Transverse colon (tissue), 4 donors: ENCODE data around the gene ZNF618. TPM values are rescaled to one million over a fixed set of nuclear protein-coding genes. Genes with fewer than 3 reads are reported as not detected.

Experiments used
- DNase-seq: peaks from one replicate; pipeline ENCODE4 v3.0.0-alpha.2; 2019
- H3K27ac ChIP-seq, 4 donors: fragments of 200-600 bp; sonication (generic); 2 replicates each; pipeline ENCODE4 v1.5.1; 2016 to 2018; ENCODE audit warnings: inconsistent platforms in 4 of 4
- H3K27me3 ChIP-seq: fragments of 200-600 bp; sonication (generic); 2 replicates; pipeline ENCODE4 v1.5.1; 2017; ENCODE audit warnings: inconsistent platforms
- H3K36me3 ChIP-seq, 4 donors: fragments of 200-600 bp; sonication (generic); 2 replicates each; pipeline ENCODE4 v1.5.1; 2017 to 2019; ENCODE audit warnings: inconsistent platforms in 4 of 4
- H3K4me1 ChIP-seq, 4 donors: fragments of 200-600 bp; sonication (generic); 2 replicates each; pipeline ENCODE4 v1.5.1; 2017 to 2020; ENCODE audit warnings: inconsistent platforms in 4 of 4
- H3K4me3 ChIP-seq, 4 donors: fragments of 200-600 bp; sonication (generic); 1 replicate in 1 of 4; 2 replicates in 3 of 4; pipeline versions ENCODE4 v1.5.1 to v1.6.1; 2017 to 2019; ENCODE audit warnings: inconsistent platforms in 4 of 4
- H3K9me3 ChIP-seq, 2 donors: fragments of 200-600 bp; sonication (generic); 2 replicates each; pipeline ENCODE4 v1.5.1; 2017 to 2019; ENCODE audit warnings: inconsistent platforms in 2 of 2
- EP300 ChIP-seq: sonication (generic); formaldehyde crosslinking; IDR thresholded peaks from one replicate; pipeline ENCODE4 v1.6.1; 2017; ENCODE audit warnings: antibody characterized with exemption, low read depth
- POLR2A ChIP-seq: fragments of 450-650 bp; IDR thresholded peaks from one replicate; pipeline ENCODE4 v1.6.1; 2016; ENCODE audit warnings: antibody characterized with exemption, mild to moderate bottlenecking, moderate library complexity
- POLR2AphosphoS5 ChIP-seq, 3 donors: sonication (generic); formaldehyde crosslinking; IDR thresholded peaks; one replicate each; pipeline ENCODE4 v1.6.1; 2016; ENCODE audit warnings: antibody characterized with exemption in 3 of 3
- WGBS, 2 donors: methylation state at CpG; one replicate each; pipeline ENCODE4 v1.1.5; 2018; ENCODE audit warnings: low coverage in 1 of 2; 5-methylcytosine and 5-hydroxymethylcytosine counted together
- in situ Hi-C, 4 donors: fragments of 200-750 bp; cut with MboI; loops; one replicate each; pipeline versions ENCODE4 v1.15.0 to v1.15.1; 2017; ENCODE audit warnings: low sequenced_read_pairs in 3 of 4, low pct_ligation_motif_present in 1 of 4, low pct_unique_long_range_greater_than_20kb in 1 of 4
- intact Hi-C: fragments of 100-400 bp; cut with DNase I; formaldehyde crosslinking; loops from one replicate; pipeline ENCODE4 v1.15.1; 2023; ENCODE audit warnings: low total_unique reads
- total RNA-seq, 4 donors: library from RNA; depleted of rRNA; stranded (reverse); fragments of >200 nt; gene quantifications; one replicate each; pipeline ENCODE4 v1.1.0, GENCODE V29; 2016
- TF ChIP-seq, protein P1 (sequence below), 5 experiments: fragments of 200-600 bp in 3 of 5; fragments of 450-650 bp in 2 of 5; sonication (generic) in 3 of 5; IDR thresholded peaks; 1 replicate in 2 of 5; 2 replicates in 3 of 5; pipeline ENCODE4 v1.5.1; 2016 to 2017; ENCODE audit warnings: antibody characterized with exemption in 5 of 5, inconsistent platforms in 3 of 5, mild to moderate bottlenecking in 2 of 5, moderate library complexity in 1 of 5

ZNF618 gene
- total RNA-seq, 4 donors from 2014 or later = 2.2 to 8.6 (median 4.0) TPM

DNA sequence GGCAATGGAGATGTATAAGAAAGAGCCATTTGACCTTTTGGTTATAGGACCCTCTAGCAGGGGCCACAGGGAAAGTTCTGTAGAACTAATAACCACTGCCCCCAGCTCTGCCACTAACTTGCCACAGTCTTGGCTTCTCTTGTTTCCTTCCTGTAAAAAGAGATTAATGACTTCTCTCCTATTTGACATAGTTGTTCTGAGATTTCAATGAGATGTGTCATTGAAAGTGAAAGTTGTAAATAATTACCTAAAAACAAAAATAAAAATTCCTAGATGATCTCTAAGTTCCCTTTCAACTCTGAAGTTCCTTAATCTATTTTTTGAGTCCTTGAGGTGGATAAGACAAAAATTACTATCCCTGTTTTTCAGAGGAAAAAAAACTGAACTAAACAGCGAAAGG lies 224.4 kb downstream of the ZNF618 start:
- no peaks in the 10 kb centered on the region for H3K36me3 ChIP-seq
- in situ Hi-C loops = loop anchor here in 1 of 4 donors (10.0 kb wide), 1 partner anchor 184 kb away; no protein-coding TSS in a partner anchor
- no peak overlapping the region for H3K4me3 ChIP-seq
- H3K9me3 ChIP-seq = peaks cover 0 to 4% of the 10 kb centered on the region in 2 donors
- intact Hi-C loops = no loop called here
- TF ChIP-seq, protein P1, sequence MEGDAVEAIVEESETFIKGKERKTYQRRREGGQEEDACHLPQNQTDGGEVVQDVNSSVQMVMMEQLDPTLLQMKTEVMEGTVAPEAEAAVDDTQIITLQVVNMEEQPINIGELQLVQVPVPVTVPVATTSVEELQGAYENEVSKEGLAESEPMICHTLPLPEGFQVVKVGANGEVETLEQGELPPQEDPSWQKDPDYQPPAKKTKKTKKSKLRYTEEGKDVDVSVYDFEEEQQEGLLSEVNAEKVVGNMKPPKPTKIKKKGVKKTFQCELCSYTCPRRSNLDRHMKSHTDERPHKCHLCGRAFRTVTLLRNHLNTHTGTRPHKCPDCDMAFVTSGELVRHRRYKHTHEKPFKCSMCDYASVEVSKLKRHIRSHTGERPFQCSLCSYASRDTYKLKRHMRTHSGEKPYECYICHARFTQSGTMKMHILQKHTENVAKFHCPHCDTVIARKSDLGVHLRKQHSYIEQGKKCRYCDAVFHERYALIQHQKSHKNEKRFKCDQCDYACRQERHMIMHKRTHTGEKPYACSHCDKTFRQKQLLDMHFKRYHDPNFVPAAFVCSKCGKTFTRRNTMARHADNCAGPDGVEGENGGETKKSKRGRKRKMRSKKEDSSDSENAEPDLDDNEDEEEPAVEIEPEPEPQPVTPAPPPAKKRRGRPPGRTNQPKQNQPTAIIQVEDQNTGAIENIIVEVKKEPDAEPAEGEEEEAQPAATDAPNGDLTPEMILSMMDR (IDR thresholded peaks at IDR 0.05) = no peak
- TF ChIP-seq POLR2A (no peak), POLR2AphosphoS5 (IDR thresholded peaks at IDR 0.05) (no peak), EP300 (no peak)
- H3K27ac ChIP-seq = no peak overlapping the region
- H3K4me1 ChIP-seq = peaks cover 5 to 22% (median 20%) of the 10 kb centered on the region in 4 donors
- no peak for DNase-seq
- peaks cover 24% of the 10 kb centered on the region for H3K27me3 ChIP-seq
- 60 to 93% methylated on average over 1 of the region's 1 CpG for WGBS, 2 donors

DNA sequence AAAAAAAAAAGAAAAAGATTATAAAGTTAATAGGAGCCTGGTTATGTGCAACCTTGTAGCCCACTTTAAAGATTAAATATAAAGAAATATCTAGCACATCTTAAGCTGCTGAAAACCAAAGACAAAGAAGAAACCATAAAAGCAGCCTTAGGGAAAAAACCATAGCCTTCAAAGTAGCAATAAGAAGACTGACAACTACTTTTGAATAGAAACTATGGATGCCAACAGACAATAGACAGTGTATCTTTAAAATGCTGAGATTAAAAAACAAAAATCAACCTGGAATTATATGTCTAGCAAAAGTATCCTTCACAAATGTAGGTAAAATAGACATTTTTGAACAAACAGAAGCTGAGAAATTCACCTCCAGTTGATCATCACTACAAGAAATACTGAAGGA lies 226.4 kb downstream of the ZNF618 start:
- H3K4me1 ChIP-seq = peaks cover 5 to 21% (median 16%) of the 10 kb centered on the region in 4 donors
- peaks cover 21% of the 10 kb centered on the region for H3K27me3 ChIP-seq
- H3K27ac ChIP-seq = no peak overlapping the region
- intact Hi-C loops = no loop called here
- H3K9me3 ChIP-seq = peaks cover 0 to 4% of the 10 kb centered on the region in 2 donors
- in situ Hi-C loops = loop anchor here in 1 of 4 donors (10.0 kb wide), 1 partner anchor 182 kb away; no protein-coding TSS in a partner anchor
- TF ChIP-seq EP300 (no peak), POLR2A (no peak), POLR2AphosphoS5 (IDR thresholded peaks at IDR 0.05) (no peak)
- TF ChIP-seq, protein P1 (IDR thresholded peaks at IDR 0.05) = no peak
- H3K36me3 ChIP-seq = no peaks in the 10 kb centered on the region
- H3K4me3 ChIP-seq = no peak overlapping the region
- DNase-seq = no peak

DNA sequence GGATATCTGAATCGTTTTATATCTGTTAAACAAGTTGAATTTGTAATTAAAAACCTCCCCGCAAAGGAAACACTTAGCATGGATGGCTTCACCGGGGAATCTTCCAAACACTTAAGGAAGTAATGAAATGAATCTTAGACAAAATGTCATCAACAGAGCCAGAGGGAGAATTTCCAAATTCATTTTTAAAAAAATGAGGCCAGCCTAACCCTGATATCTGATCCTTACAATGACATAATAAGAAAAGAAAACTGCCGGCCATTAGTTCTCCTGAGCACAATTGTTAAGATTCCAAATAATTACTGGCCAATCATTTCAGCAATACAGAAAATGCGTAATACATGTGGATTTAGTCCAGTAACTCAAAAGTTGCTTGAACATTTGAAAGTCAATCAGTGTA lies 229.1 kb downstream of the ZNF618 start:
- TF ChIP-seq, protein P1 (IDR thresholded peaks at IDR 0.05) = no peak
- TF ChIP-seq POLR2AphosphoS5 (IDR thresholded peaks at IDR 0.05) (no peak), EP300 (no peak), POLR2A (no peak)
- WGBS, 2 donors = 70 to 72% methylated on average over 5 of the region's 5 CpGs
- H3K4me1 ChIP-seq = peaks cover 0 to 5% (median 0%) of the 10 kb centered on the region in 4 donors
- no peak for DNase-seq
- intact Hi-C loops = loop anchor here (5.0 kb wide), 1 partner anchor 162 kb away; no protein-coding TSS in a partner anchor
- H3K27me3 ChIP-seq = peaks cover 6% of the 10 kb centered on the region
- in situ Hi-C loops = loop anchor here in 1 of 4 donors (10.0 kb wide), 1 partner anchor 180 kb away; no protein-coding TSS in a partner anchor
- peaks cover 0 to 4% of the 10 kb centered on the region in 2 donors for H3K9me3 ChIP-seq
- H3K36me3 ChIP-seq = no peaks in the 10 kb centered on the region
- H3K4me3 ChIP-seq = no peak overlapping the region
- H3K27ac ChIP-seq = no peak overlapping the region

Other genes with a start within 250 kb of the ZNF618 start
- under 1 TPM in 1 of 4 donors, not detected in 3; 0.96 TPM for gene AMBP, start 202.0 kb downstream of the ZNF618 start, total RNA-seq
- 10 to 100 TPM; 10.6 to 37.2 (median 20.0) TPM for gene KIF12, start 223.0 kb downstream of the ZNF618 start, total RNA-seq